ENCODE data around the gene UBE2E1. TPM values are rescaled to one million over a fixed set of nuclear protein-coding genes. Genes with fewer than 3 reads are reported as not detected.

The UBE2E1 gene
- total RNA-seq, 1 experiment from 2014 or later, result 102 TPM

DNA sequence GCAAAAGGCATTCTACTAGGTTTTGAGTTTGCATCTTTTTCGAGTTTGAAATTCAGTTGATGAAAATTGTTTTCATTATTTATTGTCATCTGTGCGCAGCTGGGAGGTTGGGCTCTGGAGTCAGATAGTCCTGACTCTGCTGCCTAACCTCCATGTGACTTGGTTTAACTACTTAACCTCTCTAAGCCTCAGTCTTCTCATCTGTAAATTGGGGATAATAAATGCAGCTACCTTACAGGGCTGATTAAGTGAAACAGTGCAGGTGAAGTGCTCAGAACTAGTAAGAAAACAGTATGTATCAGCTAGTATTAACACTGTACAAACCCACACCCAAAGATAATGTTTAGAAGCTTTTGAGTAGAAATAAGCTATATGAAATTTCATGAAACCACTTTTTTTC lies 14.1 kb upstream of the UBE2E1 start:
- Histone ChIP-seq H3K4me2 (no peak overlapping the region), H3K27ac (no peak overlapping the region), H3K36me3 (ENCODE audit: low read depth) (no peaks in the 10 kb centered on the region), H3K9me2 (ENCODE audit: insufficient read depth) (no peaks in the 10 kb centered on the region), H3K4me1 (replicated peaks; ENCODE audit: insufficient read depth) (no peaks in the 10 kb centered on the region), H3K4me3 (no peak overlapping the region), H3K79me2 (ENCODE audit: low read depth) (no peaks in the 10 kb centered on the region), H3K27me3 (ENCODE audit: insufficient read depth, low read depth) (no peaks in the 10 kb centered on the region), H3F3A (ENCODE audit: insufficient read depth, low read depth) (no peaks in the 10 kb centered on the region), H3K9me3 (ENCODE audit: insufficient read depth, low read depth) (no peaks in the 10 kb centered on the region), H4K20me1 (ENCODE audit: insufficient read depth) (no peaks in the 10 kb centered on the region), H2AFZ (no peak overlapping the region)
- TF ChIP-seq EZH2 (IDR thresholded peaks at IDR 0.05; ENCODE audit: low read depth), result no peak
- TF ChIP-seq, protein P1, sequence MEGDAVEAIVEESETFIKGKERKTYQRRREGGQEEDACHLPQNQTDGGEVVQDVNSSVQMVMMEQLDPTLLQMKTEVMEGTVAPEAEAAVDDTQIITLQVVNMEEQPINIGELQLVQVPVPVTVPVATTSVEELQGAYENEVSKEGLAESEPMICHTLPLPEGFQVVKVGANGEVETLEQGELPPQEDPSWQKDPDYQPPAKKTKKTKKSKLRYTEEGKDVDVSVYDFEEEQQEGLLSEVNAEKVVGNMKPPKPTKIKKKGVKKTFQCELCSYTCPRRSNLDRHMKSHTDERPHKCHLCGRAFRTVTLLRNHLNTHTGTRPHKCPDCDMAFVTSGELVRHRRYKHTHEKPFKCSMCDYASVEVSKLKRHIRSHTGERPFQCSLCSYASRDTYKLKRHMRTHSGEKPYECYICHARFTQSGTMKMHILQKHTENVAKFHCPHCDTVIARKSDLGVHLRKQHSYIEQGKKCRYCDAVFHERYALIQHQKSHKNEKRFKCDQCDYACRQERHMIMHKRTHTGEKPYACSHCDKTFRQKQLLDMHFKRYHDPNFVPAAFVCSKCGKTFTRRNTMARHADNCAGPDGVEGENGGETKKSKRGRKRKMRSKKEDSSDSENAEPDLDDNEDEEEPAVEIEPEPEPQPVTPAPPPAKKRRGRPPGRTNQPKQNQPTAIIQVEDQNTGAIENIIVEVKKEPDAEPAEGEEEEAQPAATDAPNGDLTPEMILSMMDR (conservative IDR thresholded peaks at IDR 0.05), result no peak
- BruUV-seq (replicated peaks), result no TSS peak
- ChIA-PET POLR2A (ENCODE audit: unreplicated experiment) (no interaction called here), CTCF (no interaction called here)
- intact Hi-C loops (cut with micrococcal nuclease; ENCODE audit: unreplicated experiment), result no loop called here
- DNase-seq, result no peak

DNA sequence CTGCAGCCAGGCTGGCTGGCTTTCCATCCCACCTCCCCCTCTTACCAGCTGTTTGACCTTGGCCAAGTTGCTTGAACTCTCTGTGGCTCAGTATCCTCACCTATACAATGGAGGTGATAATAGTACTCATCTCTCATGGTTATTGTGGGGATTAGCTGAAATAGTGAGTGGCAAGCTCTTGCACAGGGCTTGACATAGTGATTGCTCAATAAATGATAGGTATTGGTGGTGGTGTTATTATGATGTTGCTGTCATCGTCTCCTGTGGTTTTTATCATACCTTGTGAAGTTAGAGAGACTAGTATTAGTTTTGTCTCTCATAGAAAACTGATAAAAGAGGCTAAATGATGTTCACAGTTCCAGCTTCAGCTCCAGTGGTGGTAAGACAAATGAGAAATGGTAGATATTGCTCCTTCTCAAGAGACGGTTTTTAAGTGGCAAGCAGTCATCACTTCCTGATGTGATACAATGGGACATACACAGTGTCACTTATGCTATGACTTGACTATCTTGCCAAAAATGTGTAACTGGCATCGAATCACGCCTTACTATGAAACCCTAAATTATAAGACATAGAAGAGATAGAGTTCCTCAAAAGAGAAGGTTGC lies 12.1 kb upstream of the UBE2E1 start:
- ChIA-PET POLR2A (ENCODE audit: unreplicated experiment) (no interaction called here), CTCF (no interaction called here)
- no TSS peak for BruUV-seq (replicated peaks)
- H3K9me2 ChIP-seq (ENCODE audit: insufficient read depth), result no peaks in the 10 kb centered on the region
- intact Hi-C loops (cut with micrococcal nuclease; ENCODE audit: unreplicated experiment), result no loop called here
- H3K9me3 ChIP-seq (ENCODE audit: insufficient read depth, low read depth), result no peaks in the 10 kb centered on the region
- H4K20me1 ChIP-seq (ENCODE audit: insufficient read depth), result no peaks in the 10 kb centered on the region
- DNase-seq, result no peak
- no peaks in the 10 kb centered on the region for H3K79me2 ChIP-seq (ENCODE audit: low read depth)
- H3K4me1 ChIP-seq (replicated peaks; ENCODE audit: insufficient read depth), result no peaks in the 10 kb centered on the region
- no peak overlapping the region for H2AFZ ChIP-seq
- no peak for TF ChIP-seq EZH2 (IDR thresholded peaks at IDR 0.05; ENCODE audit: low read depth)
- TF ChIP-seq, protein P1 (conservative IDR thresholded peaks at IDR 0.05), result no peak
- no peak overlapping the region for H3K4me2 ChIP-seq
- H3K27ac ChIP-seq, result no peak overlapping the region
- H3K36me3 ChIP-seq (ENCODE audit: low read depth), result no peaks in the 10 kb centered on the region
- no peaks in the 10 kb centered on the region for H3K27me3 ChIP-seq (ENCODE audit: insufficient read depth, low read depth)
- H3F3A ChIP-seq (ENCODE audit: insufficient read depth, low read depth), result no peaks in the 10 kb centered on the region
- H3K4me3 ChIP-seq, result no peak overlapping the region

DNA sequence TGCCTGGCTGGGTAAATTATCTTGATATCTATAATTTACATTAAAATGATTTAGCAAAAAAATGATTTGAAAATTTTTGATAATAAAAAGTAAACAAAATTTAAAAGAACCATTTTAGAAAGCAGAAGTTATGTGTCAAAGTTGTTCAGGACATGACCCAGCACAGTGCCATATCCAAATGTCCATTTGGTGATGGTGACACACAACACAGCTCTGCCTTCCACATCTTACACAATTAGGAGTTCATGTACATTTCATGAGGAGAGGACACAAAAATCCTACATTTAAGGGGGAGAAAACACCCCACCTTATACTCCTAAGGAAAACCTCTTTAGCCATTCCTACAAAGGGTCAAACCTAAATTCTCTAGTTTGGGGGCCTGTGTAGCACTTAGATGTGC lies 10.7 kb upstream of the UBE2E1 start:
- H3K9me3 ChIP-seq (ENCODE audit: insufficient read depth, low read depth), result no peaks in the 10 kb centered on the region
- CTCF ChIA-PET, result no interaction called here
- no TSS peak for BruUV-seq (replicated peaks)

More for the DNA sequence above, 10.7 kb upstream of the UBE2E1 start:
- Histone ChIP-seq H3K4me3 (no peak overlapping the region), H3K27ac (no peak overlapping the region), H3K9me2 (ENCODE audit: insufficient read depth) (no peaks in the 10 kb centered on the region), H3K36me3 (ENCODE audit: low read depth) (no peaks in the 10 kb centered on the region), H3K4me2 (no peak overlapping the region), H3K4me1 (replicated peaks; ENCODE audit: insufficient read depth) (no peaks in the 10 kb centered on the region), H4K20me1 (ENCODE audit: insufficient read depth) (no peaks in the 10 kb centered on the region), H2AFZ (no peak overlapping the region), H3K79me2 (ENCODE audit: low read depth) (no peaks in the 10 kb centered on the region), H3F3A (ENCODE audit: insufficient read depth, low read depth) (no peaks in the 10 kb centered on the region), H3K27me3 (ENCODE audit: insufficient read depth, low read depth) (no peaks in the 10 kb centered on the region)
- POLR2A ChIA-PET (ENCODE audit: unreplicated experiment), result no interaction called here
- no peak for TF ChIP-seq EZH2 (IDR thresholded peaks at IDR 0.05; ENCODE audit: low read depth)
- TF ChIP-seq, protein P1 (conservative IDR thresholded peaks at IDR 0.05), result no peak
- DNase-seq, result no peak
- intact Hi-C loops (cut with micrococcal nuclease; ENCODE audit: unreplicated experiment), result no loop called here

Data from PC-9 (cell line).